AG10803 (cell line): Measurements from ENCODE around the gene ZNF606.

Experiments used
- DNase-seq: peaks from one replicate; pipeline ENCODE4 v3.0.0; 2010; ENCODE audit warnings: low read depth
- H3K4me3 ChIP-seq: 2 replicates; pipeline ENCODE4 v1.5.1; 2011; ENCODE audit warnings: mild to moderate bottlenecking, low read length, control low read depth
- CTCF ChIP-seq: conservative IDR thresholded peaks from 2 replicates; pipeline ENCODE4 v1.5.1; 2011; ENCODE audit warnings: mild to moderate bottlenecking, low read length, control low read depth, inconsistent platforms

Gene ZNF606

DNA sequence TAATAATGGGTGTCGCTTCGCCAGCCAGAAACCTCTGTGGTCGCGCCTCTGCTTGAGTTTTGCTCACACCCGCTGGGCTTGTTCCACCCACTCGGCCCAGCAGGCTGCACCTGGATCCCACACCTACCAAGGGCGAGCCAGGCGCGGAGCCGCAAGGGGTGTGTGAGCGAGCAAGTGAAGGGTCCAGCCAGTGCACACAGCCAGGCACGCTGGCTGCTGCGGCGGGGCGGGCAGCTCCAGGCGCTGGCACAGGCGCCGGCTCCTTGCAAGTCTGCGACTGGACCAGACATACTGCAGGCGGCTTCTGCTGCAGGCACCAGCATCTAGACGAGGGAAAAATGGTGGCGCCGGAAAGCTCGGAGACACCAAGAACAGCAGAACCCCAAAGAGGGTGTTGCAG, 53.3 kb downstream of the ZNF606 start:
- H3K4me3 ChIP-seq = no peak overlapping the region
- no peak for TF ChIP-seq CTCF
- no peak for DNase-seq

- H3K4me3 ChIP-seq = peak within 1 kb of the TSS; percentile 89
- DNase-seq = peak; percentile 93
- TF ChIP-seq CTCF = peak; percentile 63
These were observed 55.0 kb downstream of the ZNF606 start, which contains the start of gene ZNF256 for GRCh38 chr19:57947419-57948134. ZNF256 (minus strand) TSS chr19:57947706; CDS start chr19:57947474, 232 bp downstream.

DNA sequence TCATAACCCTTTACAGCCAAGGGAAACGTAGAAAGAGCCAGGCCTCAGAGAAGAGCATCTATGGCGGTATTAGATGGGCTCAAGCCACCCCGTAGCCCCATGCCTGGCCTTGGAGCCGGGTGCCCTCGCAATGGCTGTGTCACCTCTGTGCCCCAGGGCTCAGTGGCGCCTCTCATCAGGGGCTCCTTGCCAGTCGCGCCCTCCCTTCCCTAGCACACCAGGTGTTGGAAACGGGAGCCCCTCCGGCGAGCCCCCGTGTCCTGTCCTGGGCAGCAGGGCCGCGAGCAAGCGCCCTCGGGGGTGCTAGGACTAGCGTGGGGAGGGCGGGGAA, 55.6 kb downstream of the ZNF606 start:
- no peak for DNase-seq
- peak overlapping the region; percentile 89 for H3K4me3 ChIP-seq
- TF ChIP-seq CTCF = no peak

DNA sequence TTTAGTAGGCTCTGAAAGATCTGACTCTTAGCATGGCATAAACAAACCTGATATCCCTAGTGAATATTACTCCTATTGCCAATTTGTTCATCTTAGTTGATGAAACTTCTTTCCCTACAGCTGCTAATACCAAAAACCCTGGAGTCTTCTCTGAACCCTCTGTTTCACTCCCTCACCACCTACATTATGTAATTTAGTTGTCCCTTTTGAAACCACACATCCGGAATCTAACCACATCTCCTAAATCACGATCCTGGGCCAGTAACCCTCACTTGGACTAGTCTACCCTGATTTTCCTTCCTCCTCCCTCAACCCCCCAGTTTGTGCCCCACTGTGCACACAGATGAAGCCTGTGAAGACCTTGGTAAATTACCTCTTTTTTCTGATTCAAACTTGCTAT, 56.3 kb downstream of the ZNF606 start:
- DNase-seq = no peak
- peak overlapping the region; percentile 89 for H3K4me3 ChIP-seq

DNA sequence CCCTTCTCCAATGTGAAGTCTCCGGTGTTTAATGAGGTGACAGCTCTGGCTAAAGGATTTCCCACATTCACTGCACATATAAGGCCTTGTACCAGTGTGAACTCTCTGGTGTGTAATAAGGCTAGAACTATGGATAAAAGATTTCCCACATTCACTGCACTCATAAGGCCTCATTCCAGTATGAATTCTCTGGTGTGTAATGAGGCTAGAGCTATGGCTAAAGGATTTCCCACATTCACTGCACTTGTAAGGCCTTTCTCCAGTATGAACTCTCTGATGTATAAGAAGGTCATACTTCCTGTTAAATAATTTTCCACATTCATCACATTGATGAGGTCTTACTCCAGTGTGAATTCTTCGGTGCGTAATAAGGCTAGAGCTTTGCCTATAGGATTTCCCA, 61.0 kb downstream of the ZNF606 start:
- H3K4me3 ChIP-seq = no peak overlapping the region
- no peak for TF ChIP-seq CTCF
- no peak for DNase-seq

More for the DNA sequence above, 56.3 kb downstream of the ZNF606 start:
- no peak for TF ChIP-seq CTCF

DNA sequence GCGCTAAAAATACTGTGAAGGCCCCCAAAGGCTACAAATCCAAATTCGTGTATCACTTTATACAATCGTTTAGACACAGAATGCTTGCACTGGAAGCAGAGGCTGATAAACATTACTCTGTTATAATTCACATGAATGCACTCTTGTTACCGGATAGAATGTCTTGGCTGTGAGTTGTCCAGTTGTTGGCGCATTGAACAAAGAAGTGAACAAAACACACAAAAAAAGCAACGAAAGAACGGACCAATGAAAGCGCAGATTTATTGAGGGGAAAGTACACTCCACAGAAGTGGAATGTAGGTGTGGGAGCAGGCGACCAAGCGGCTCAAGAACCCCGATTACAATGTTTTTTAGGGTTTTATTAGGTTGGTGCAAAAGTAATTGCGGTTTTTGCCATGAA, 66.9 kb downstream of the ZNF606 start:
- H3K4me3 ChIP-seq = no peak overlapping the region
- DNase-seq = no peak
- TF ChIP-seq CTCF = no peak
